Tibial nerve (tissue), 4 donors: Measurements from ENCODE around the gene MUC20. TPM values are rescaled to one million over a fixed set of nuclear protein-coding genes. Genes with fewer than 3 reads are reported as not detected.
"Not testable (repeated sequence)": the region's sequence is repeated elsewhere in the genome, so short reads cannot be mapped to it uniquely, and the experiment has no call there.

Source experiments
- DNase-seq, 2 donors: peaks; one replicate each; pipeline ENCODE4 v3.0.0-alpha.2; 2019; ENCODE audit warnings: low spot score in 2 of 2
- H3K27ac ChIP-seq, 4 donors: fragments of 200-600 bp; sonication (generic) in 3 of 4; one replicate each; pipeline ENCODE4 v1.5.1; 2017 to 2019; ENCODE audit warnings: mild to moderate bottlenecking in 1 of 4
- H3K27me3 ChIP-seq, 2 donors: fragments of 200-600 bp; sonication (generic) in 1 of 2; one replicate each; pipeline versions ENCODE4 v1.5.1 to v1.6.0; 2017 to 2019
- H3K36me3 ChIP-seq, 3 donors: fragments of 200-600 bp; sonication (generic); one replicate each; pipeline ENCODE4 v1.5.1; 2018 to 2019
- H3K4me1 ChIP-seq, 4 donors: fragments of 200-600 bp; sonication (generic) in 3 of 4; one replicate each; pipeline ENCODE4 v1.5.1; 2017 to 2019
- H3K4me3 ChIP-seq, 4 donors: fragments of 200-600 bp; sonication (generic) in 3 of 4; one replicate each; pipeline ENCODE4 v1.5.1; 2017 to 2019; ENCODE audit warnings: mild to moderate bottlenecking in 1 of 4, moderate library complexity in 1 of 4
- H3K9me3 ChIP-seq, 4 donors: fragments of 200-600 bp; sonication (generic) in 3 of 4; one replicate each; pipeline ENCODE4 v1.5.1; 2017 to 2019
- CTCF ChIP-seq, 5 experiments: fragments of 200-600 bp in 3 of 5; fragments of 450-650 bp in 2 of 5; sonication (generic) in 3 of 5; IDR thresholded peaks; one replicate each; pipeline ENCODE4 v1.5.1; 2016 to 2019; ENCODE audit warnings: antibody characterized with exemption in 5 of 5, mild to moderate bottlenecking in 3 of 5, moderate library complexity in 2 of 5
- EP300 ChIP-seq, 2 donors: sonication (generic); formaldehyde crosslinking; IDR thresholded peaks; one replicate each; pipeline ENCODE4 v1.6.1; 2017; ENCODE audit warnings: antibody characterized with exemption in 2 of 2, mild to moderate bottlenecking in 1 of 2
- POLR2A ChIP-seq, 2 donors: fragments of 450-650 bp; IDR thresholded peaks; one replicate each; pipeline ENCODE4 v1.6.1; 2017; ENCODE audit warnings: antibody characterized with exemption in 2 of 2, mild to moderate bottlenecking in 2 of 2, moderate library complexity in 2 of 2
- WGBS, 2 donors: methylation state at CpG; one replicate each; pipeline ENCODE4 v1.1.5; 2018; 5-methylcytosine and 5-hydroxymethylcytosine counted together
- total RNA-seq, 4 donors: library from RNA; depleted of rRNA; stranded (reverse); fragments of >200 nt; gene quantifications; one replicate each; pipeline ENCODE4 v1.1.0, GENCODE V29; 2016

Gene MUC20
- total RNA-seq, 4 donors from 2014 or later: 11.0 to 67.5 (median 22.9) TPM

- WGBS, 2 donors: 79 to 83% methylated on average over 16 of the region's 16 CpGs
- Histone ChIP-seq H3K4me1 (no peaks in the 10 kb centered on the region), H3K4me3 (no peak overlapping the region), H3K27ac (no peak overlapping the region), H3K27me3 (peaks cover 0 to 3% of the 10 kb centered on the region in 2 donors), H3K9me3 (no peaks in the 10 kb centered on the region), H3K36me3 (no peaks in the 10 kb centered on the region)
- TF ChIP-seq CTCF (IDR thresholded peaks at IDR 0.05) (no peak), EP300 (IDR thresholded peaks at IDR 0.05) (no peak), POLR2A (IDR thresholded peaks at IDR 0.05) (no peak)
- DNase-seq: no peak
These were observed 49.5 kb downstream of the MUC20 start for GRCh38 chr3:195770081-195770840.

DNA sequence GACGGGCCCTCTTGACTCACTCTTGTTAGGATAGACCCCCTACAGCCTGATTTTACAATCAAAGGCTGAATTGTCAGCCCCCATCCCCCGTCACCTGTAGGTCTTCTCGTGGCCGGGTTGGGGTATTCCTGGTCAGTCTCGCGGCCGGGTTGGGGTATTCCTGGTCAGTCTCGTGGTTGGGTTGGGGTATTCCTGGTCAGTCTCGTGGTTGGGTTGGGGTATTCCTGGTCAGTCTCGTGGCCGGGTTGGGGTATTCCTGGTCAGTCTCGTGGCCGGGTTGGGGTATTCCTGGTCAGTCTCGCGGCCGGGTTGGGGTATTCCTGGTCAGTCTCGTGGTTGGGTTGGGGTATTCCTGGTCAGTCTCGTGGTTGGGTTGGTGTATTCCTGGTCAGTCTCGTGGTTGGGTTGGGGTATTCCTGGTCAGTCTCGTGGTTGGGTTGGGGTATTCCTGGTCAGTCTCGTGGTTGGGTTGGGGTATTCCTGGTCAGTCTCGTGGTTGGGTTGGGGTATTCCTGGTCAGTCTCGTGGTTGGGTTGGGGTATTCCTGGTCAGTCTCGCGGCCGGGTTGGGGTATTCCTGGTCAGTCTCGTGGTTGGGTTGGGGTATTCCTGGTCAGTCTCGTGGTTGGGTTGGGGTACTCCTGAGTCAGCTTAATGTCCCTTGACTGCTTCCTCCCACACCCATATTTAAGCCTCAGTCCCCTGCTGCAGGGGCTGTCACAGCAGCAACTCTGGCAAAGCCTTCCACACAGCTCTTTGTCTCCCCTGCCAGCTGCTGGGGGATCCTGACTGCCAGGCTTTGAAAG is 50.3 kb downstream of the MUC20 start:
- not testable (repeated sequence) for H3K4me1 ChIP-seq, H3K4me3 ChIP-seq, H3K27me3 ChIP-seq, H3K27ac ChIP-seq, H3K9me3 ChIP-seq, H3K36me3 ChIP-seq, DNase-seq
- WGBS, 2 donors: 92 to 94% methylated on average over 20 to 26 of the region's 28 CpGs

- no peaks in the 10 kb centered on the region for H3K9me3 ChIP-seq
- H3K4me1 ChIP-seq: no peaks in the 10 kb centered on the region
- H3K27me3 ChIP-seq: no peaks in the 10 kb centered on the region
- DNase-seq: no peak
- no peak overlapping the region for H3K4me3 ChIP-seq
- TF ChIP-seq CTCF (IDR thresholded peaks at IDR 0.05) (no peak), POLR2A (IDR thresholded peaks at IDR 0.05) (no peak), EP300 (IDR thresholded peaks at IDR 0.05) (no peak)
- H3K27ac ChIP-seq: no peak overlapping the region
- WGBS, 2 donors: 80 to 83% methylated on average over 13 to 14 of the region's 14 CpGs
- no peaks in the 10 kb centered on the region for H3K36me3 ChIP-seq
These were observed 51.0 kb downstream of the MUC20 start for GRCh38 chr3:195771646-195772300.

GRCh38 chr3:195773956-195774537 is 53.3 kb downstream of the MUC20 start:
- Histone ChIP-seq H3K27ac (no peak overlapping the region), H3K9me3 (no peaks in the 10 kb centered on the region), H3K4me1 (no peaks in the 10 kb centered on the region), H3K36me3 (no peaks in the 10 kb centered on the region), H3K27me3 (no peaks in the 10 kb centered on the region), H3K4me3 (no peak overlapping the region)
- no peak for DNase-seq
- TF ChIP-seq CTCF (IDR thresholded peaks at IDR 0.05): no peak
- 83 to 89% methylated on average over 20 to 23 of the region's 23 CpGs for WGBS, 2 donors

GRCh38 chr3:195774917-195775316 is 54.1 kb downstream of the MUC20 start:
- H3K27me3 ChIP-seq: no peaks in the 10 kb centered on the region
- H3K4me1 ChIP-seq: no peaks in the 10 kb centered on the region
- DNase-seq: peak; percentile 30 to 50
- no peaks in the 10 kb centered on the region for H3K36me3 ChIP-seq
- H3K9me3 ChIP-seq: no peaks in the 10 kb centered on the region
- no peak overlapping the region for H3K27ac ChIP-seq
- 35 to 53% methylated on average over 13 of the region's 13 CpGs for WGBS, 2 donors
- TF ChIP-seq POLR2A (IDR thresholded peaks at IDR 0.05) (no peak), CTCF (IDR thresholded peaks at IDR 0.05) (peak in 3 of 5 experiments; percentile 19 to 28 (median 22)), EP300 (IDR thresholded peaks at IDR 0.05) (no peak)
- H3K4me3 ChIP-seq: no peak overlapping the region
